Hematopoietic multipotent progenitor cell treated with erythropoietin and hydrocortisone succinate and interleukin-3 and kit ligand, for 6 days (in vitro differentiated cells): Measurements from ENCODE around the gene PPP6C.
"Not testable (repeated sequence)": the region's sequence is repeated elsewhere in the genome, so short reads cannot be mapped to it uniquely, and the experiment has no call there.

Experiments used
- DNase-seq: peaks from one replicate; pipeline ENCODE4 v3.0.0-alpha.2; 2015

Gene PPP6C

GRCh38 chr9:125141251-125141650, 48.4 kb downstream of the PPP6C start:
- no peak for DNase-seq

GRCh38 chr9:125140576-125140975, 49.0 kb downstream of the PPP6C start:
- no peak for DNase-seq

- DNase-seq = no peak
These were observed 52.4 kb downstream of the PPP6C start for GRCh38 chr9:125137200-125137599.

GRCh38 chr9:125134976-125135375, 54.6 kb downstream of the PPP6C start:
- DNase-seq = peak; percentile 57

- peak; percentile 72 for DNase-seq
These were observed 55.9 kb downstream of the PPP6C start for GRCh38 chr9:125133403-125134329.

- peak; percentile 67 for DNase-seq
These were observed 57.8 kb downstream of the PPP6C start for GRCh38 chr9:125131778-125132177.

GRCh38 chr9:125126019-125126746, 63.4 kb downstream of the PPP6C start:
- DNase-seq = peak; percentile 96

- no peak for DNase-seq
These were observed 64.1 kb downstream of the PPP6C start for GRCh38 chr9:125125523-125125922.

- no peak for DNase-seq
These were observed 68.5 kb downstream of the PPP6C start for GRCh38 chr9:125121146-125121545.

- DNase-seq = peak; percentile 61
These were observed 69.8 kb downstream of the PPP6C start for GRCh38 chr9:125119643-125120286.

GRCh38 chr9:125118696-125119095, 70.9 kb downstream of the PPP6C start:
- DNase-seq = not testable (repeated sequence)

- DNase-seq = not testable (repeated sequence)
These were observed 75.1 kb downstream of the PPP6C start for GRCh38 chr9:125114503-125114902.

- DNase-seq = no peak
These were observed 79.1 kb downstream of the PPP6C start for GRCh38 chr9:125110464-125110863.

- not testable (repeated sequence) for DNase-seq
These were observed 81.1 kb downstream of the PPP6C start for GRCh38 chr9:125108541-125108940.

GRCh38 chr9:125106285-125106893, 83.2 kb downstream of the PPP6C start:
- no peak for DNase-seq

- no peak for DNase-seq
These were observed 85.7 kb downstream of the PPP6C start for GRCh38 chr9:125103770-125104460.

GRCh38 chr9:125103021-125103420, 86.6 kb downstream of the PPP6C start:
- no peak for DNase-seq

GRCh38 chr9:125100822-125101221, 88.8 kb downstream of the PPP6C start:
- DNase-seq = no peak

GRCh38 chr9:125099816-125100215, 89.8 kb downstream of the PPP6C start:
- DNase-seq = no peak
